Hematopoietic multipotent progenitor cell treated with erythropoietin and hydrocortisone succinate and interleukin-3 and kit ligand, for 15 days (in vitro differentiated cells): ENCODE results near the gene CDPF1.
"Not testable (repeated sequence)": the region's sequence is repeated elsewhere in the genome, so short reads cannot be mapped to it uniquely, and the experiment has no call there.

Experiments
- DNase-seq: peaks from one replicate; pipeline ENCODE4 v3.0.0-alpha.2; 2015; ENCODE audit warnings: low spot score

The CDPF1 gene

GRCh38 chr22:46281866-46282678, 32.0 kb upstream of the CDPF1 start:
- DNase-seq, result no peak

GRCh38 chr22:46280999-46281623, 31.0 kb upstream of the CDPF1 start:
- DNase-seq, result no peak

GRCh38 chr22:46280063-46280817, 30.1 kb upstream of the CDPF1 start:
- DNase-seq, result no peak

- no peak for DNase-seq
Observed at GRCh38 chr22:46278656-46279645, 28.9 kb upstream of the CDPF1 start.

- DNase-seq, result no peak
Observed at GRCh38 chr22:46276563-46276962, 26.5 kb upstream of the CDPF1 start.

- no peak for DNase-seq
Observed at GRCh38 chr22:46275455-46276122, 25.5 kb upstream of the CDPF1 start.

- no peak for DNase-seq
Observed at GRCh38 chr22:46274381-46274780, 24.3 kb upstream of the CDPF1 start.

GRCh38 chr22:46273432-46274148, 23.5 kb upstream of the CDPF1 start:
- no peak for DNase-seq

GRCh38 chr22:46272762-46273431, 22.8 kb upstream of the CDPF1 start:
- DNase-seq, result no peak

GRCh38 chr22:46272196-46272595, 22.1 kb upstream of the CDPF1 start:
- DNase-seq, result no peak

- no peak for DNase-seq
Observed at GRCh38 chr22:46269564-46269963, 19.5 kb upstream of the CDPF1 start.

GRCh38 chr22:46267431-46268279, 17.6 kb upstream of the CDPF1 start, which contains the start of gene TTC38:
TSS of gene TTC38 (plus strand) at chr22:46268008. CDS start at chr22:46268040, 32 bp downstream.
- DNase-seq, result peak; percentile 61

GRCh38 chr22:46265627-46266026, 15.5 kb upstream of the CDPF1 start:
- DNase-seq, result not testable (repeated sequence)

- DNase-seq, result not testable (repeated sequence)
Observed at GRCh38 chr22:46264520-46264919, 14.4 kb upstream of the CDPF1 start.

GRCh38 chr22:46263216-46263590, 13.1 kb upstream of the CDPF1 start, which contains the start of gene PKDREJ:
TSS of gene PKDREJ (minus strand) at chr22:46263343. CDS start at chr22:46263322, 21 bp downstream.
- DNase-seq, result no peak

GRCh38 chr22:46262449-46263215, 12.5 kb upstream of the CDPF1 start:
- peak; percentile 64 for DNase-seq

GRCh38 chr22:46260038-46260437, 9.9 kb upstream of the CDPF1 start:
- DNase-seq, result no peak

- no peak for DNase-seq
Observed at GRCh38 chr22:46259374-46259773, 9.3 kb upstream of the CDPF1 start.
